Gastrocnemius medialis (tissue), 4 donors: ENCODE measurements around the gene RTL5. TPM values are rescaled to one million over a fixed set of nuclear protein-coding genes. Genes with fewer than 3 reads are reported as not detected.
A peak's percentile ranks its signal among the peaks of the same experiment; 100 is the strongest.

ENCODE experiments used
- ATAC-seq, 2 donors: fragments of 150-250 bp; one replicate each; pipeline ENCODE4 v1.9.1; 2016
- DNase-seq, 2 donors: peaks; one replicate each; pipeline ENCODE4 v3.0.0-alpha.2; 2019
- H3K27ac ChIP-seq, 4 donors: fragments of 200-600 bp; sonication (generic); 1 replicate in 1 of 4; 2 replicates in 3 of 4; pipeline ENCODE4 v1.5.1; 2016 to 2018; ENCODE audit warnings: mild to moderate bottlenecking in 2 of 4, moderate library complexity in 1 of 4
- H3K27me3 ChIP-seq, 3 donors: fragments of 200-600 bp; sonication (generic) in 2 of 3; 1 replicate in 1 of 3; 2 replicates in 2 of 3; pipeline versions ENCODE4 v1.5.1 to v1.6.0; 2016 to 2019; ENCODE audit warnings: mild to moderate bottlenecking in 1 of 3, moderate library complexity in 1 of 3
- H3K36me3 ChIP-seq, 2 donors: fragments of 200-600 bp; sonication (generic) in 1 of 2; one replicate each; pipeline ENCODE4 v1.5.1; 2017 to 2018
- H3K4me1 ChIP-seq, 2 donors: fragments of 200-600 bp; sonication (generic) in 1 of 2; one replicate each; pipeline ENCODE4 v1.5.1; 2016 to 2017; ENCODE audit warnings: mild to moderate bottlenecking in 2 of 2
- H3K4me3 ChIP-seq, 4 donors: fragments of 200-600 bp; sonication (generic) in 3 of 4; 1 replicate in 1 of 4; 2 replicates in 3 of 4; pipeline ENCODE4 v1.5.1; 2016 to 2019; ENCODE audit warnings: mild to moderate bottlenecking in 2 of 4
- H3K9me3 ChIP-seq, 3 donors: fragments of 200-600 bp; sonication (generic) in 2 of 3; 1 replicate in 1 of 3; 2 replicates in 2 of 3; pipeline ENCODE4 v1.5.1; 2016 to 2019
- POLR2A ChIP-seq, 2 donors: fragments of 450-650 bp; IDR thresholded peaks; one replicate each; pipeline ENCODE4 v1.6.1; 2017; ENCODE audit warnings: antibody characterized with exemption in 2 of 2, mild to moderate bottlenecking in 2 of 2, moderate library complexity in 2 of 2
- in situ Hi-C, 4 donors: fragments of 200-750 bp; cut with MboI; loops; one replicate each; pipeline versions ENCODE4 v1.15.0 to v1.8.0; 2017; ENCODE audit warnings: low sequenced_read_pairs in 4 of 4
- intact Hi-C: fragments of 100-400 bp; cut with DNase I; formaldehyde crosslinking; loops from one replicate; pipeline ENCODE4 v1.15.1; 2023; ENCODE audit warnings: low total_unique reads
- total RNA-seq, 4 donors: library from RNA; depleted of rRNA; stranded (reverse); fragments of >200 nt; gene quantifications; one replicate each; pipeline versions ENCODE4 v1.1.0 to v1.2.3, GENCODE V29; 2016
- TF ChIP-seq, protein P1 (sequence below), 5 experiments: fragments of 450-650 bp in 3 of 5; fragments of 200-600 bp in 2 of 5; sonication (generic) in 2 of 5; IDR thresholded peaks in 4 of 5; conservative IDR thresholded peaks in 1 of 5; 1 replicate in 4 of 5; 2 replicates in 1 of 5; pipeline ENCODE4 v1.5.1; 2016 to 2019; ENCODE audit warnings: antibody characterized with exemption in 5 of 5, mild to moderate bottlenecking in 3 of 5, moderate library complexity in 3 of 5

RTL5 gene
- total RNA-seq, 4 donors from 2014 or later: 0.44 to 0.71 (median 0.50) TPM

GRCh38 chrX:72125331-72126047 lies 6.2 kb downstream of the RTL5 start:
- Histone ChIP-seq H3K9me3 (no peaks in the 10 kb centered on the region), H3K4me3 (no peak overlapping the region), H3K27me3 (peaks cover 0 to 5% (median 0%) of the 10 kb centered on the region in 3 donors), H3K27ac (peak overlapping the region; percentile 21 to 65 (median 51)), H3K36me3 (no peaks in the 10 kb centered on the region), H3K4me1 (peaks cover 3 to 7% of the 10 kb centered on the region in 2 donors)
- intact Hi-C loops (loop anchor here (1.0 to 5.0 kb wide), 4 partner anchors 57 to 215 kb away; partner anchors contain the start of genes NHSL2 and PIN4), in situ Hi-C loops (loop anchor here in 3 of 4 donors (5.0 to 10.0 kb wide), 3 partner anchors 108 to 121 kb away; no protein-coding TSS in a partner anchor)
- ATAC-seq (no peak), DNase-seq (no peak)
- TF ChIP-seq, protein P1, sequence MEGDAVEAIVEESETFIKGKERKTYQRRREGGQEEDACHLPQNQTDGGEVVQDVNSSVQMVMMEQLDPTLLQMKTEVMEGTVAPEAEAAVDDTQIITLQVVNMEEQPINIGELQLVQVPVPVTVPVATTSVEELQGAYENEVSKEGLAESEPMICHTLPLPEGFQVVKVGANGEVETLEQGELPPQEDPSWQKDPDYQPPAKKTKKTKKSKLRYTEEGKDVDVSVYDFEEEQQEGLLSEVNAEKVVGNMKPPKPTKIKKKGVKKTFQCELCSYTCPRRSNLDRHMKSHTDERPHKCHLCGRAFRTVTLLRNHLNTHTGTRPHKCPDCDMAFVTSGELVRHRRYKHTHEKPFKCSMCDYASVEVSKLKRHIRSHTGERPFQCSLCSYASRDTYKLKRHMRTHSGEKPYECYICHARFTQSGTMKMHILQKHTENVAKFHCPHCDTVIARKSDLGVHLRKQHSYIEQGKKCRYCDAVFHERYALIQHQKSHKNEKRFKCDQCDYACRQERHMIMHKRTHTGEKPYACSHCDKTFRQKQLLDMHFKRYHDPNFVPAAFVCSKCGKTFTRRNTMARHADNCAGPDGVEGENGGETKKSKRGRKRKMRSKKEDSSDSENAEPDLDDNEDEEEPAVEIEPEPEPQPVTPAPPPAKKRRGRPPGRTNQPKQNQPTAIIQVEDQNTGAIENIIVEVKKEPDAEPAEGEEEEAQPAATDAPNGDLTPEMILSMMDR (IDR thresholded peaks at IDR 0.05 in 4 of 5, conservative IDR thresholded peaks at IDR 0.05 in 1 of 5): no peak
- no peak for TF ChIP-seq POLR2A (IDR thresholded peaks at IDR 0.05)

- Histone ChIP-seq H3K4me3 (no peak overlapping the region), H3K9me3 (no peaks in the 10 kb centered on the region), H3K4me1 (peaks cover 3 to 7% of the 10 kb centered on the region in 2 donors), H3K27me3 (peaks cover 0 to 5% (median 0%) of the 10 kb centered on the region in 3 donors), H3K27ac (peak overlapping the region in 2 of 4 donors; percentile 47 to 59), H3K36me3 (no peaks in the 10 kb centered on the region)
- ATAC-seq: no peak
- in situ Hi-C loops: loop anchor here (5.0 to 10.0 kb wide), 3 partner anchors 107 to 120 kb away; no protein-coding TSS in a partner anchor
- intact Hi-C loops: loop anchor here (5.0 kb wide), 1 partner anchor 58 kb away; the partner anchor contains the start of gene PIN4
- TF ChIP-seq, protein P1 (IDR thresholded peaks at IDR 0.05 in 4 of 5, conservative IDR thresholded peaks at IDR 0.05 in 1 of 5): no peak
- TF ChIP-seq POLR2A (IDR thresholded peaks at IDR 0.05): no peak
- no peak for DNase-seq
Observed at GRCh38 chrX:72124540-72125201, 7.0 kb downstream of the RTL5 start.

DNA sequence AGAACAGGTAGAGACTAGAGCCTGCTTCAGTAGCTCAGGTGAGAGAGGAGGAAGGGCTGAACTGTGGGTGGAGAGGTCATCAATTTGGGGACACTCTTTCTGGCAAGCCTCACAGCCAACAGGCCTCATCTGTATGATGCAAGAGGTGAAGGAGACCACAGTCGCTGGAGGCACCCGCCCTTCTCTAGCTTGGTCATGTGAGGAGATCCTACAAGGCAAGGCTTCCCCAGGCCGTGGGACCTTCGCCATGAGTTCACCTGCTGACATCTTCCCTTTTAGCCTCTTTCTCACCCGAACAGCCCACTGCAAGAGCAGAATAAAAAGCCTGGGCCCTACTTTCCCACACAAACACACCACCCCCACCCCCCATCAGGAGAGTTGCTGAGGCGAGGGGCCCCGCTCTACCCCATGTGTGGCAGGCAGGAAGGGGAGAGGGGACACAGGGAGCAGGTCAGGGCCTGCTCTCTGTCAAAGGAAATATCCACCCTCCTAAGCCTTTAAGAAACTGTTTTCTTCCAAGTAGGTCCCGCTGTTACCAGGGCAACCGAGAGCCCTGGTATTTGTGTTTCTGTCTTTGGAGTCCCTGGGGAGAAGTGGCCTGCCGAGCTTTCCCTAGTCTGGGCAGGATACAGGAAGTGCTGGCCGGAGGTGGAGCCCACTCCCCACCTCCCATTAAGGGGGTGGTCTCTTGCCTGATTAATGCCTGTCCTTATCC lies 8.1 kb downstream of the RTL5 start:
- H3K27me3 ChIP-seq: peaks cover 0 to under 1% (median 0%) of the 10 kb centered on the region in 3 donors
- no peak for TF ChIP-seq POLR2A (IDR thresholded peaks at IDR 0.05)
- TF ChIP-seq, protein P1 (IDR thresholded peaks at IDR 0.05 in 4 of 5, conservative IDR thresholded peaks at IDR 0.05 in 1 of 5): no peak
- no peaks in the 10 kb centered on the region for H3K9me3 ChIP-seq
- ATAC-seq (no peak), DNase-seq (peak in 1 of 2 donors; percentile 30)
- intact Hi-C loops (no loop called here), in situ Hi-C loops (loop anchor here in 3 of 4 donors (5.0 to 10.0 kb wide), 3 partner anchors 106 to 119 kb away; no protein-coding TSS in a partner anchor)
- H3K4me1 ChIP-seq: peaks cover 3 to 7% of the 10 kb centered on the region in 2 donors
- H3K36me3 ChIP-seq: no peaks in the 10 kb centered on the region
- H3K4me3 ChIP-seq: no peak overlapping the region
- peak overlapping the region; percentile 42 to 59 (median 48) for H3K27ac ChIP-seq

GRCh38 chrX:72122621-72123337 lies 8.9 kb downstream of the RTL5 start:
- intact Hi-C loops (no loop called here), in situ Hi-C loops (loop anchor here in 3 of 4 donors (5.0 to 10.0 kb wide), 3 partner anchors 105 to 118 kb away; no protein-coding TSS in a partner anchor)
- Histone ChIP-seq H3K4me1 (peaks cover 3 to 7% of the 10 kb centered on the region in 2 donors), H3K36me3 (no peaks in the 10 kb centered on the region), H3K9me3 (no peaks in the 10 kb centered on the region), H3K27me3 (no peaks in the 10 kb centered on the region), H3K27ac (peak overlapping the region in 3 of 4 donors; percentile 47 to 64 (median 48)), H3K4me3 (no peak overlapping the region)
- DNase-seq (no peak), ATAC-seq (no peak)
- no peak for TF ChIP-seq POLR2A (IDR thresholded peaks at IDR 0.05)
- TF ChIP-seq, protein P1 (IDR thresholded peaks at IDR 0.05 in 4 of 5, conservative IDR thresholded peaks at IDR 0.05 in 1 of 5): no peak
